CD4-positive, alpha-beta T cell treated with Interleukin-6 for 4 hours (primary cell): ENCODE measurements around the gene SLC24A3.
"Not testable (repeated sequence)": the region's sequence is repeated elsewhere in the genome, so short reads cannot be mapped to it uniquely, and the experiment has no call there.

ENCODE experiments used
- DNase-seq: peaks from one replicate; pipeline ENCODE4 v3.0.0-alpha.2; 2020; ENCODE audit warnings: mixed read lengths

The SLC24A3 gene

DNA sequence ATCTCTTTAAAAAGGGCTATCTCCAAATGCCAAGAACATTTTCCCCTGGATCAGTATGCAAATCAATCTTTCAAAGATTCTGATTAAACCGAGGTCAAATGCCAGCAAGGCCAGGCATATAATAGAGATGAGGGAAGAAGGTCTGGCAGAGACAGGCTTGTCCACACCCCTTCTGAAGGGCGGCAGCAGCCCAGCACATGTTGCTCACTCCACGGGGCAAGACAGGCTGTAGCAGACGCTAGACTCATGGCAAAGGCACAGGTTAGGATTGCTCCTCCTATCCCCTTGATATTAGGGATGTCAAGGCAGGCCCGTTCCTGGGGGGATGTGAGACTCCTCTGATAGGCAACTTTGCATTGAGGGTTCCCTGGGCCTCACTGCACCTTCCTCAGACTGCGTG is 440.9 kb downstream of the SLC24A3 start:
- no peak for DNase-seq

DNA sequence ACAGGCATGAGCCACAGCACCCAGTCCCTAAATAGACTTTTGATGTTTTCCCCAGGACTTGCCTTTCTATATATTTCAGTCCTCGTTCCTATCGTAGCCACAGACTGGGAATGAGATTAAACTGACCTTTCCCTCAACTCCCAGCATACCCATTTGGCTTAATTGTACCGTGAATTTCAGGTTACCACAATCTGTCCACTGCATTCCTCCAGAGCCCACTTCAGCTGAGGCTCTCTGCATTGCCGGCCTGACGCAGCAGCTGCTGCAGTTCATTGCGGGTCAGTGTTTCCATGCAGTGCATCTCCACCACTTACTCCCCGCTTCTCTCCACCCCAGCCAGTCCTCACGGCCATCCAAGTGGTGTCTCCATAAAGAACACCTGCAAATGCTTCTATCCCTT is 442.5 kb downstream of the SLC24A3 start:
- DNase-seq = no peak

DNA sequence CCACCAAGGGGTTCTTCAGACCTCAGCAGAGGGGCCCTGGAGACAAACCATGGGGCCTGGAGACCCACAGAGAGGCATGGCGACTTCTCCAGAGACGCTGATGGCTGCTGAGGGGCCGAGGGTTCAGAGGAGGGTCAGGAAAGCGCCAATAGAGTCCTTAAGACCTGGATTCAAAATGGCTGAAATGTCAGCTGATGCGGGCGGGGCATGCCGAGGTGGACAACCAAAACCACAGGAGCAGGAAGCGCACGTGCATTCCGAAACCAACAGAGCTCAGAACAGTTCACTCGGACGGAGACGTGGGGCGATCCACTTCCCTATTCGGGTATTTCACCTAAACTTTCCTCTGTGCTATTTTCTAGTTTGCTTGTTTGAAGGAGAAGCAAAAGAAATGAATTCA is 445.7 kb downstream of the SLC24A3 start:
- no peak for DNase-seq

DNA sequence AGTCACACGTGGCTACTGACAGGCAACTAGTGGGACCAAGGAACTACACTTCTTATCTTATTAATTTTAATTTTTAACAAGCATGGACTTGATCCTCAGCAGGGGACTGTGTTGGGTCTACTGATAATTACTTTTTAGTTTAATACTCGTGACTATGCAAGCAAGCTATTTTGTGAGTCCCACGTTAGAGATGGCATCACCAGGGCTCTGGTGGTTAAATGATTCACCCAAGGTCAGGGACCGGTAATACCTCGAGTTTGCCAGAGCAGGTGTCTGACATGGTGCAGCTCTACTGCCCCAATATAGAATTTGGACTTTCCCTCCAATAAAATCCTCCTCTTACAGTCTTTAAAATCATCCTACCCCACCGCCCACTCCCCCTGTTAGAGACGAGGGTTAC is 447.0 kb downstream of the SLC24A3 start:
- DNase-seq = no peak

DNA sequence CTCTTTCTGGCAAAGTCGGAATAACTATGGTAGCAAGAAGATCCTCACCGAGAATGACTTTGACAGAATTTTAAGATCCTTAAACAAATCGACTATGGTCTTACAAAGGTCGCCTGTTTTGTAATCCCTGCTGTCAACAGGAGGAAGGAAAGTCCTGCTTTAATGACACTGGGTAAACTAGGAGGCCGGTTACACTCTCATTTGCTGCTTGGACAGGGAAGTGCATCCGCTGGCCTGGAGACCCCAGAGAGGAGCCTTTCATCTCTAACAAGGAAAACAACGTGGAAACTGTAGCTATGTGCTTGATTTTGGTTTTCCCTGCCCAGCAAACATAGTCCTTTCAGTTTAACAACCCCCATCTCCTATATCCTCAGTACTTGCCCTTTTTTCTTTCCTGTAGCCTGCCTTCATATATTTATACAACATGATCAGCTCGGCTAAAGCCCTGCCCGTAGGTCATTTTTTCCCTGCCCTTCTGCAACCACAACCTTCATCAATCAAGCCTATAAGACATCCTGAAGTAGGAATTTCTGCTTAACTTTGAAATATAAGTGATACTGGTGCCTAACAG is 448.5 kb downstream of the SLC24A3 start:
- DNase-seq = no peak

DNA sequence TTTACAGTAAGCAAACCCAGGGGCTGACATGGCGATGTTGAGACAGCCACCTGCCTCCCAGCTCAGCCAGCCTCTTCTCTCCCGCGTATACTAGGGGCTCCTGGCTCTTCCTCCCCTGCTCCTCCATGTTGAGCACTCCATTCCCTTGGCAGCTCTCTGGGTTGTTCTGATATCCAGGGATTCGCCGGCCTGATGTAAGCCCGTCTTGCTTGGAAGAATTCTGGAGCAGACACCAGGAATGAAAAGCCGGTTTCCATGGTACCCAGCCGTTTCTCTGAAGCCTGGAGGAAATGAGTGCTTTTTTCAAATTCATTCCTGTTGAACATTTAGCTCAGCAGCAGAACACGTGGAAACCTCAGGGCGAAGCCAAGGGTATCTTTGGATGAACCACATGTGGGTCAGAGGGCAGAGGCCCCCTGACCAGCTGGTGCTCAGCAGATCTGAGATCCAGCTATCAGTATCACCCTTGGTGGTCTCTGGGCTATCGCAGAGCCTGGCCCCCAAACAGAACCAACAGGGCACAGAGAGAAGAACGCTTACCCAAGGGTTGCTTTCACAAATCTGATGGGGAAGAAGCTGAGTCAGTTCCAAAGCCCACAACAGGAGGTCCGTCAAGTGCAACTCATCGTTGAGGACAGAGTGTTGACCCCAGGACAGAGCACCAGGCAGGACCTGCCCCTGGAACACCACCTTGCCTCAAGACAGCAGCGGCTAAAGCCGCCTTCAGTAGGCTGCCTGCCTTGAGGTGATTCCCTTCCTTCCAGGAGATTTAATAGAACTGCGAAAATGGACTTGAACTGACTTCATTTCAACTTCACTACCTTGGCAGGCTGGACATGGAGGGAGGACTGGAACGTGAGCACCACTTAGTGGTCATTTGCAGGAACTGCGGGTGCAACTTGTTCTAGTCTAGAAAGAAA is 449.5 kb downstream of the SLC24A3 start:
- peak; percentile 34 for DNase-seq

DNA sequence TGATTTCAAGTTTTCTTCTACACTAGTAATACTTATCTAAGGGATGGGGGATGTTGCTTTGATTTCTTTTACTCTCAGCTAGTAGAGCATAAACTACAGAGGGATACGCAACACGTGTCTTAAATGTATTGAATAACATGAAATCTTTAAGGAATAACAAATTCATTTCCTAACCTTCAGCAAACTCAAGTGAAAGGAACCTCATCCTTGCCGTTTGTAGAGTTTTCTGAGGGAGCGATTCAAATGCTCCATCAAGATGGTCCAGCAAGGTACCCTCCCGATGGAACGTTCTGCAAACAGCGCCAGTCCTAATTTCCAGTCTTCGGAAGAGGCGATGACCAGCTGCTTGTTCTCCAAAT is 450.2 kb downstream of the SLC24A3 start:
- DNase-seq = no peak

DNA sequence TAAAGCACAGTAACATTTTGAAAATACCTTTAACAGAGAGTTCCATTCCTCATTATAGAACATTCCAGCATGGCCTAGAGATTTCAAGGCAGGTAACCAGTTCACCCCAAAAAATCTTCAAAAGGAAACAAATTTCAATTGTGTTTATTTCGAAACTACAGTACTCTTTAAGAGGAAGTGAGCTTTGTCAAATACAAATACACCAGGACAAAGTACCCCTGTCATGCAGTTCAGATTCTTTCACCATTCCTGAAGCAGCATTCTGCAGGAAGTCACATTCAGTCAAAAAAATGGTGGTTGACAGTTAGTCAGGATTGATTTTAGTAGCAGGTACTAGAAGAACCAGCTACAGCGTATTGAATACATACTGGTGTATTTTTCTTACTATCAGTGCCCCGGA is 456.0 kb downstream of the SLC24A3 start:
- DNase-seq = no peak

DNA sequence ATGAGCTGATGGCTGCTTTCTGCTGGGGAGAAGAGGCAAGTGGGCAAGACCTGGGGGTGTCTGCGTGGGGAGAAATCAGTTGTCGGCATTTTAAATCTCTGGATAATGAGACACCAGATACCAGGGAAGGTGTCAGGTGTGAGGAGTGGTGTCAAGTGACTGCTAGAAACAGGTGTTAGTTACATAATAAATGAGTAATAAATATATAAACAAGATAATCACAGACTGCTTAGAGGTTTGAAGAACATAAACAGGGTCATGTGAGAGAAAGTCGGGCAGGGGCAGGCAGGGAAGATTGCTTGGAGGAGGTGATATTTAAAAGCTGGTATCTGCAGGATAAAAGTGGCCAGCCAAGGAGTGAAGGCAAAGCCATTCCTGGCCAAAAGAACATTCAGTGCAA is 458.4 kb downstream of the SLC24A3 start:
- DNase-seq = no peak

DNA sequence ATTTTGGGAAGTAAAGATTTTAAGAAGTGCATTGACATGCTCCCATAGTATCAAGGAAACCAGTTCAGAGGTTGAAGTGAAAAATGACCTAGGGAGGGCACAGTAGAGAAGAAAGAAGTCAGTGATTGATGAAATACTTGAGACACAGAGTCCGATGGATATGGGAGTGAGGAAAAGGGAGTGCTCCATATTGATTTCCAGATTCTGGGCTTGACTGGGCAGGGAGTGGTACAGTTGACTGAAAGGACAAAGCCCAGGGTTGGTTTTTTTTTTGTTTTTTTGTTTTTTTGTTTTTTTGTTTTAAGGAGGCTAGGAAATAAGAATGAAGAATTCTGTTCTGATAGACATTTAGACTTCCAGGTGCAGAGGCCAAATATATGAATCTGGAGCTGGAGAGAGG is 458.9 kb downstream of the SLC24A3 start:
- no peak for DNase-seq

DNA sequence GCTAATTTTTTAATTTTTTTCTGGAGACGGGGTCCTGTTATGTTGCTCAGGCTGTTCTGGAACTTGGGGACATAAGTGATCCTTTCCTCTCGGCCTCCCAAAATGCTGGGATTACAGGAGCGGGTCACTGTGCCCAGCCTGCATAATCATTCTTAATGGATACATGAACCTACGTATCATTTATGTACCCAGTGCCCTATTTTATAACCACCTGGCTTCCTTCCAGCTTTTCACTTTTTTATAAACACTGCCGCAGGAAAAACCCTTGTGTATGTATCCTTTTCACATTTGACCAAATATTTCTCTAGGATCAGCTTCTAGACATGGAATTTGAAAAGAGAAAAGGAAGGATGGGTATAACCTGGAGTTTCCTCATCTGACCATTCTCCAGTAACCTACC is 460.1 kb downstream of the SLC24A3 start:
- DNase-seq = no peak

DNA sequence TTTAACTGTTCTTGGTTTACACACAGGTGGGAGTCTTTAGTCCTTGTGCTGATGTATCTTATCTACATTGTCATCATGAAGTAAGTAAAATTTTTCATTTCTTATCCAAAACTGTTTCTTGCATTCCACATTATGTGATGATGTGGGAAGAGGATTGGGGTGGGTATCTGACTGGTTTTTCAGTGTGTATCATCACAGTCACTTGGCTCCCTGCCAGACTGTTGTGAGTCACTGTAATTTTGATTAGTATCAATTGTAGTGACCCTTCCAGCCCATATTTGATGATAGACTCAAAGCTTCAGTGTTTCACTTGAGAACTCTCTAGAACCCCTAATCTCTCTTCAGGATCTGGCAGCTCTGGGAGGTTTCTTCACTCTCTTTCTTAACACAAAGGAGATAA is 461.1 kb downstream of the SLC24A3 start:
- no peak for DNase-seq

DNA sequence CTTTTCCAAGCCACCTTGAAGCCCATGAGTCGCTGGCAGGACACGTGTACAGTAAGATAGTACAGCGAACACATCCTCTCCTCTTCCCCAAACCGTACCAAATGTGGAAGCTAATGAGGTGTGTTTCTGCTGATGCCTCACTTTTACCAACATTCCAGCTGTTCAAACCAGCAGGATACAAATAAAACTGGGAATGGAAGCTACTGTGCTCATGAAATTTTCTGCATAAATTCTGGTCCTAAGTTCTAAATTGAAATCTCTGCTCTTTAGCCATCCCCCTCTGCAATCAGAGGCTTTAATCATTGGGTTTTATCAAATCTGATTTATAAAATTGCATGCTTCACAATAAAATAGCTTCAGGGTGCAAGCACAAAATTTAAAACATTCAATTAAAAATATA is 463.8 kb downstream of the SLC24A3 start:
- no peak for DNase-seq

DNA sequence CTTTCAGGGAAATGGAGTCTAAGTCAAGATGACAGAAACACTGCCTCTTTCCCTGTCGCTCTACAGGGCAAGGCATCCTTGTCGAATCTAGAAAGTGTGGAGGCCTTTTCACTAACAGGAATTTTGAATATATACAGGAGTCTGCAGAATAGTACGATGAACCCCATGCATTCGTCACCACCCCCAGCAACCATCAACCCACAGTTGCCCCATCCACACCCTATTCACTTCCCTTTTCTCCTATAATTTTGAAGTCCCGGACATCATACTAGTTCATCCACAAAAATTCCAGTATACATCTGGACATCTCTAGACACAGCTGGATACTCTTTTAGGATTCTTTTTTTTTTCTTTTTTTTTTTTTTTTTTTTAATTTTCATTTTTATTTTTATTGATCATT is 464.9 kb downstream of the SLC24A3 start:
- no peak for DNase-seq

DNA sequence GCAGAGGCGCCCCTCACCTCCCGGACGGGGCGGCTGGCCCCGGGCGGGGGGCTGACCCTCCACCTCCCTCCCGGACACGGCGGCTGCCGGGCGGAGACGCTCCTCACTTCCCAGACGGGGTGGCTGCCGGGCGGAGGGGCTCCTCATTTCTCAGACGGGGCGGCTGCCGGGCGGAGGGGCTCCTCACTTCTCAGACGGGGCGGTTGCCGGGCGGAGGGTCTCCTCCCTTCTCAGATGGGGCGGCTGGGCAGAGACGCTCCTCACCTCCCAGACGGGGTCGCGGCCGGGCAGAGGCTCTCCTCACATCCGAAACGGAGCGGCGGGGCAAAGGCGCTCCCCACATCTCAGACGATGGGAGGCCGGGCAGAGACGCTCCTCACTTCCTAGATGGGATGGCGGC is 466.1 kb downstream of the SLC24A3 start:
- not testable (repeated sequence) for DNase-seq

DNA sequence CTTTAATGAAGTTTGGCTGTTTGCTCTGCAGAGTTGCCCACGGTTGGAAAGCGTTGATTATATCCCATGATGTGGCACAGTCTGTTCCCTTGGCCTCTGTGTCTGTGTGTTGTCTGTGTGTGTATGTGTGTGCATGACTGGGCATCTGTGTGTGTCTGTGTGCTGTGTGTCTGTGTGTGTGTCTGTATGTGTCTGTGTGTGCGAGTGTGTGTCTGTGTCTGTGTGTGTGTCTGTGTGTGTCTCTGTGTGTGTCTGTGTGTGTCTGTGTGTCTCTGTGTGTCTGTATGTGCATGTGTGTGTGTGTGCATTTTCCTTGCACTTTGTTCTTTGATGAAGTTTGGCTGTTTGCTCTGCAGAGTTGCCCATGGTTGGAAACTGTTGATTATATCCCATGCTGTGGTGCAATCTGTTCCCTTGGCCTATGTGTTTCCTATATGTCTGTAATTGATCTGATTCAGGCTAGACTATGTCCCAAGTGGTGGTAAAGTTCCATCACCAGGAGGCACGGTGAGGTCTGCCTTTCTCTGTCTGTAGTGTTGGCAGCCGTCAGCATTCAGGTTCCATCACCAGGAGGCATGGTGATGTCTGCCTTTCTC is 467.6 kb downstream of the SLC24A3 start:
- DNase-seq = no peak

DNA sequence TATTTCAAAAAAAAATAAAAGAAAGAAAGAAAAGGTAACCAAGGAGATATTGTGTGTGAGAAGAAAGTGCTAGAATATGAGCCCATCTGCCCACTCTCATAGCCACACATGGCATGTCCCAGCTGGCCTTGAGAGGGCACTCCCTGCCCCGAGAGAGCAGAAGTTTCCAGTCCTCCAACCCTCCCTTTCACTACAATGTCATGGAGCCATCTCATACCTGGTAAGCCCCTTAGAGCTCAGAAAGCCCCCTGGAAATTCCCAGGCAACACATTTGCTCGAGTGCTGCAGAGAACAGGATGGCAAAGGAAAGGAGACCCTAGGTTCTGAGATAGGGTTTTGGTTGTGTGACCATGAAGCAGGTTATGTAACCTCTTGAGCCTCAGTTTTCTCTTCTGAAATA is 469.8 kb downstream of the SLC24A3 start:
- no peak for DNase-seq

DNA sequence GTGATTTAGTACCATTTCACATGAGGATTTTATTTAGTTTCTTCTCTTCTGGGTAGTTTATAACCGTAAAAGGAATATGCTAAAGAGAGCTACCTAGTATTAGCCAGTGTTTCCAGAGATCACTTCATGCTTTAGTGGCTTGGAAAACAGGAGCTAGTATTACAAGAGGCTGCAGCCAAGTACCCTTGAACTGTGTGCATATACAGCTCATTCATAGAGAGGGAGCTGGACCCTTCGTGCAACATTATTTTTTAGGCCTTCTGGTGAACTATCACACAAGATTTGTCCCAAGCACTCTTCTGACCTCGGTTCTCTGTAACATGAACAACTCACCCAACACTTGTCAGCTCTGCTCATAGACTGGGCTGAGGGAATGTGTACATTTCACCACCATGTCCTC is 470.7 kb downstream of the SLC24A3 start:
- DNase-seq = no peak

DNA sequence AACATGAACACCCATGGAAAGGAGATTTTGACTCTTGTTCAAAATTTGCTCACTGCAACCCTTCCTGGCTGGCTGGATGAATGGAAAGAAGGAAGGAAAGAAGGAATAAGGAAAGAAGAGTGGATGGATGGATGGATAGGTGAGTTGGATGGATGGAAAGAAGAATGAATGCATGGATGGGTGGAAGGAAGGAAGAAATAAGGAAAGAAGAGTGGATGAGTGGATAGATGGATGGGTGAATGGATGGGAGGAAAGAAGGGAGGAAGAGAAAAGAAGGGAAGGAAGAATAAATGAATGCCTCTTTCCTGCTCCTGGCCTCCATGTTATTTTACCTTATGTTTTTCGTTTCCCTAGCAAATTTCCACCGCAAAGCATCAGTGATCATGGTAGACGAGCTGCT is 471.4 kb downstream of the SLC24A3 start:
- no peak for DNase-seq

DNA sequence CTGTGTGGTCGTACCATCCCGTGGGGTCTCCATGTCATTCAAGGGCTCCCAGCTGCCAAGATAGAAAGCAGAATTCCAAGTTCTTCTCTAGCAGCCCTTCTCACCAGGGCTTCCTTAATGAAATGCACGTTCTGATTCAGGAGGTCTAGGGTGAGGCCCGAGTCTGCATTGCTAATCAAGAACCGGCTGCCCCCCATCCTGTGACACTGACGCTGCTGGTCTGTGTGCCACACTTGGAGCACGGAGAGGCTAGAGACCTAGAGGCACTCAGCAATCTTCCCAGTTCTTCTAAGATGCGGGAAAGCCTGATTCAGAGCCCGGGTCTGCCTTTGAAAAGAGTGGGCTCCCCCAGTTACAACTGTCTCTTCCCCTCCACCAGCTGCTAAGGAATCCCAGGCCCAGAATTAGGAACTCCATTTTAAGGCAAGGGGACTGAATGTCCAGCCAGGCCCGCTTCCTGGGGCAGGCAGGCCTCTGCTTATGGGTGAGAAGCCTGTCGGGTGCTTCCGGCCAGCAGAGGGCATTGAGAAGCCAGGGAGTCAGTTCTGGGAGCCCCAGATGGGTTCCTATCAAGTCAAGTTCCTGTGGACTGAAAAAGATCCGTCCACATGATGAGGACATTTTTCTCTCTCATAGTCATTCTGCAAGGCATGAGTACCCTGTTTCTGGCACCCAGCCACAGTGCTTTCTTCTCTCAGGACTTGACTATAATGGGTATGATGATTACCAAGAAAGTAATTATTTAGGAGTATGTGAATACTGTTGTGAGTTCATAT is 475.8 kb downstream of the SLC24A3 start:
- no peak for DNase-seq

DNA sequence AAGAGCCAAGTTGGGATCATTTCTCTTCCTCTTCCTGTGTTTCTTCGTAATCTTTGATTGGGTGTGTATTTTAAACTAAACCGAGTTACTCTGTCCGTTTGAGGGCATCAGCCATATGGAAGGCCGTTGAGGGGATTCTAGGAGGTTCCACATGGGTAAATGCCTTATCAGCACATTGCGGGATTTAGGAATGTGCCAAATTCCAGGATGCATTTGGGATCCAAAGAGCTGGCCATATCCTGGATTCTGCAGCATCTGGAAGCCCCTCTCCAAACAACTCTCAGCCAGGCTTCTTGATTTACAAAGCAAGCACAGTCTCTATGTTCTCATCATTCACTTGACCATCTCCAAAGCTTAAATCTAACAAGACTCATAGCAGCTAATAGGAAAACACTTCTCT is 478.0 kb downstream of the SLC24A3 start:
- DNase-seq = no peak

DNA sequence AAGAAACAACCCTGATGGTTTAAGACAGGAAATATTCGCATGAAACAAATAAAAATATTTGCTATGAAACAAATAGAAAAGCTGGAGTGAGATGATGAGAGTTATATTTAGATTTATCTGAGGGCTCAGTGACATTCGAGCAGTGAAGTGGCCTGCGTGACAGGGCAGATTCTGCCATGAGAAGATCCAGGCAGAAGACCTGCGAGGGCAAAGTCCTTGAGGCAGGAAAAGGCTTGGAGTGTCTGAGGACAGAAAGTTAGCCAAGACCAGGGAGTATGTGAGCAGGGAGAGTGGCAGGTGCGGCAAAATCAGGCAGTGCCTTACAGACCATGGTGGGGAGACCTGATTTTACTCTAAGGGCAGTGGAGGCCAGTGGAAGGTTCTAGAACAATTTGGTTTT is 478.7 kb downstream of the SLC24A3 start:
- no peak for DNase-seq

DNA sequence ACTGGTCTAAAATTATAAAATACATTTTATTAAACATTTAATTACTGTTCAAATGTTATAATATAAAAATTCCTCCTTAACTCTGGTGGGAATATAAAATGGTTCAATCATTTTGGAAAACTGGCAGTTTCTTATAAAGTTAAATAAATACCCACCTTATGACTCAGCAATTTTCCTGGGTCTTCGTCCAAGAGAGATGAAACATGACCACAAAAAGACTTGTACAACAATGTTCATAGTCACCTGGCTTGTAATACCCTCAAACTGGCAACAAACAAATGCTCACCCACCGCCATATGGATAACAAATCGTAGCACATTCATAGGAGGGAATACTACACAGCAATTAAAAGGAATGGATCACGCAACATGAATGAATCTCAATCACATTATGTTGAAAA is 479.7 kb downstream of the SLC24A3 start:
- DNase-seq = no peak

DNA sequence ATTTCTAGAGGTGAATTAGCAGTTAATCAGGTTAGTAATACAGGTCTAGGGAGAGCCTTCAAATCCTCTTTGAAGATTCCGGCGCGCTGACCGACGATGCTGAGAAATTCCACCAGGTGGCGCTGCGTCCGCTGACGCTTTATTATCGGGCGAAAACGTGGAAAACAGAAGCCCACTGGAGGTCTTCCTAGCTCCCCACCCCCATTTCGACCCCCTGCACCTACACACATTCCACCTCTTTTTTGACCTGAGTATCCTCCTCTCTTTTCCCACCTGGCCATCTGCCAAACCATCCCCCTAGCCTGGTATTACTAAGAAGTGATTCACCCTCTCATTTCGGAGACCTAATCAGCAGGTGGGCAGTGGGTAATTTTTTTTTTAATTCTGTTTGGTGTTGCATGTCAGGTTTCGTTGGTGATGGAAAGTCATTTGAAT is 480.3 kb downstream of the SLC24A3 start:
- peak; percentile 24 for DNase-seq
